ENCODE data around the gene OR8J1. TPM values are rescaled to one million over a fixed set of nuclear protein-coding genes. Genes with fewer than 3 reads are reported as not detected.

OR8J1 gene
- total and polyA plus RNA-seq, 9 of the 15 experiments (the other 6 are each of a cell fraction or from before 2014, with no cell fraction given) = not detected

DNA sequence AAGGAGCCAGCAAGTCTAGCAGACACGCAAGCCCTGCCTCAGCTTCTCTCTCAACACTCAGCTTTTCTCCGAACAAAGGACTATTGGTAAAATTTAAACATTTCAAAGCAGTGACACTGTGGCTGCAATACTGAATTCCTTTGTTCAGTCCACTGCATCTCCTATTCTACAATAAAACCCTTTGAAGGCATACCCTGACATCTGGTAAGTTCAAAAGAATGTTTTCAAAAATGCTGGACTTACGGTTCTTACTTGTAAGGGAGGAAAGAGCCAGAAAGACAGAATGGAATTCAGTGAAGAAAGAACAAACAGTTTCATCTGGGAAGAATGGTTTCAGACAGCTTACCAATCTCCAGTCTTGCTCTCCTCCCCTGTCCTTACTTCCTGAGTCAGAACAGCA is 20.9 kb upstream of the OR8J1 start:
- no peak overlapping the region for H3K27ac ChIP-seq (ENCODE audit: extremely low read depth, low read depth, low read length)
- no peaks in the 10 kb centered on the region for H3K79me2 ChIP-seq (ENCODE audit: control insufficient read depth, insufficient read depth, low read length)
- no peak overlapping the region for H3K4me3 ChIP-seq
- H3K4me2 ChIP-seq (ENCODE audit: insufficient read depth, low read length) = no peak overlapping the region
- TF ChIP-seq RBM39 (optimal IDR thresholded peaks at IDR 0.05; ENCODE audit: low read depth, low read length) = no peak
- TF ChIP-seq ZFP1 (CRISPR knock-in tag; IDR thresholded peaks at IDR 0.05) = no peak
- no peak for TF ChIP-seq RAD21 (CRISPR knock-in tag; conservative IDR thresholded peaks at IDR 0.05 in 1 of 2, IDR thresholded peaks at IDR 0.05 in 1 of 2)
- no peak for TF ChIP-seq ARNT (IDR thresholded peaks at IDR 0.05)
- TF ChIP-seq KLF10 (CRISPR knock-in tag; IDR thresholded peaks at IDR 0.05) = no peak
- intact Hi-C loops (cut with micrococcal nuclease) = no loop called here
- H3K27me3 ChIP-seq (ENCODE audit: control insufficient read depth in 2 of 2, insufficient read depth in 2 of 2, low read length in 2 of 2) = no peaks in the 10 kb centered on the region
- no peaks in the 10 kb centered on the region for H3K4me1 ChIP-seq (replicated peaks in 1 of 2; ENCODE audit: control insufficient read depth in 2 of 2, insufficient read depth in 2 of 2, low read length in 2 of 2)
- H2AFZ ChIP-seq (ENCODE audit: low read depth, low read length) = no peak overlapping the region
- ATAC-seq (no peak), FAIRE-seq (no peak), DNase-seq (ENCODE audit: extremely low read depth in 1 of 4, low spot score in 3 of 4) (no peak)
- no peaks in the 10 kb centered on the region for H3K9me3 ChIP-seq (replicated peaks; ENCODE audit: control insufficient read depth, insufficient read depth, low read depth, low read length)
- no peaks in the 10 kb centered on the region for H3K36me3 ChIP-seq (ENCODE audit: control insufficient read depth, insufficient read depth, low read length)
- no peaks in the 10 kb centered on the region for H4K20me1 ChIP-seq (replicated peaks; ENCODE audit: control insufficient read depth, insufficient read depth, low read length)
- BruUV-seq (replicated peaks) = no TSS peak
- no peak overlapping the region for H3K9ac ChIP-seq (ENCODE audit: insufficient read depth in 1 of 2, low read depth in 2 of 2, low read length in 2 of 2)
- ChIA-PET POLR2A (no interaction called here), CTCF (ENCODE audit: low intra/inter-chr PET ratio) (no interaction called here)
- 4% methylated on average over 3 of the region's 3 CpGs for WGBS (ENCODE audit: insufficient coverage, low coverage, missing lambda C conversion rate)
- in situ Hi-C loops (cut with MboI) = no loop called here
- H3K9me1 ChIP-seq (ENCODE audit: control insufficient read depth, insufficient read depth, low read length) = no peaks in the 10 kb centered on the region

DNA sequence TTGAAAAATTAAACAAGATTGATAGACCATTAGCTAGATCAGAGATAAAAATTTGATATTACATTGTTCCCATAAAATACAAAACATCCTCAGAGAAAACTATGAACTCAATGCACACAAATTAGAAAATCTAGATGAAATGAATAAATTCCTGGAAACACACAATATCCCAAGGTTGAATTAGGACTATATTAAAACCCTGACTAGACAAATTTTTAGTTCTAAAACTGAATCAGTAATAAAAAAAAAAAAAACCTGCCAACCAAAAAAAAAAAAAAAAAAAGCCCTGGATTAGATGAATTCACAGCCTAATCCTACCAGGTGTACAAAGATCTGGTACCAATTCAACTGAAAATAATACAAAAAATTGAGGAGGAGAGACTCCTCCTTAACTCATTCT is 13.8 kb upstream of the OR8J1 start:
- Histone ChIP-seq H3K27ac (ENCODE audit: extremely low read depth, low read depth, low read length) (no peak overlapping the region), H2AFZ (ENCODE audit: low read depth, low read length) (no peak overlapping the region), H4K20me1 (replicated peaks; ENCODE audit: control insufficient read depth, insufficient read depth, low read length) (no peaks in the 10 kb centered on the region), H3K9me1 (ENCODE audit: control insufficient read depth, insufficient read depth, low read length) (no peaks in the 10 kb centered on the region), H3K4me1 (replicated peaks in 1 of 2; ENCODE audit: control insufficient read depth in 2 of 2, insufficient read depth in 2 of 2, low read length in 2 of 2) (no peaks in the 10 kb centered on the region), H3K4me3 (no peak overlapping the region), H3K4me2 (ENCODE audit: insufficient read depth, low read length) (no peak overlapping the region), H3K27me3 (ENCODE audit: control insufficient read depth in 2 of 2, insufficient read depth in 2 of 2, low read length in 2 of 2) (no peaks in the 10 kb centered on the region), H3K9me3 (replicated peaks; ENCODE audit: control insufficient read depth, insufficient read depth, low read depth, low read length) (no peaks in the 10 kb centered on the region), H3K9ac (ENCODE audit: insufficient read depth in 1 of 2, low read depth in 2 of 2, low read length in 2 of 2) (no peak overlapping the region), H3K79me2 (ENCODE audit: control insufficient read depth, insufficient read depth, low read length) (no peaks in the 10 kb centered on the region), H3K36me3 (ENCODE audit: control insufficient read depth, insufficient read depth, low read length) (no peaks in the 10 kb centered on the region)
- in situ Hi-C loops (cut with MboI) = no loop called here
- DNase-seq (ENCODE audit: extremely low read depth in 1 of 4, low spot score in 3 of 4) = no peak
- FAIRE-seq = no peak
- no TSS peak for BruUV-seq (replicated peaks)
- POLR2A ChIA-PET = no interaction called here
- intact Hi-C loops (cut with micrococcal nuclease) = no loop called here
- no peak for ATAC-seq
- CTCF ChIA-PET (ENCODE audit: low intra/inter-chr PET ratio) = no interaction called here
- TF ChIP-seq HNRNPL (IDR thresholded peaks at IDR 0.05; ENCODE audit: low read depth, low read length) (no peak), MEIS2 (IDR thresholded peaks at IDR 0.05; ENCODE audit: partially characterized antibody) (no peak), HDAC1 (IDR thresholded peaks at IDR 0.05) (no peak), C11orf30 (IDR thresholded peaks at IDR 0.05; ENCODE audit: low read depth) (peak; percentile 19; the same call in 1 of the 2 replicates)
- TF ChIP-seq, protein P1, sequence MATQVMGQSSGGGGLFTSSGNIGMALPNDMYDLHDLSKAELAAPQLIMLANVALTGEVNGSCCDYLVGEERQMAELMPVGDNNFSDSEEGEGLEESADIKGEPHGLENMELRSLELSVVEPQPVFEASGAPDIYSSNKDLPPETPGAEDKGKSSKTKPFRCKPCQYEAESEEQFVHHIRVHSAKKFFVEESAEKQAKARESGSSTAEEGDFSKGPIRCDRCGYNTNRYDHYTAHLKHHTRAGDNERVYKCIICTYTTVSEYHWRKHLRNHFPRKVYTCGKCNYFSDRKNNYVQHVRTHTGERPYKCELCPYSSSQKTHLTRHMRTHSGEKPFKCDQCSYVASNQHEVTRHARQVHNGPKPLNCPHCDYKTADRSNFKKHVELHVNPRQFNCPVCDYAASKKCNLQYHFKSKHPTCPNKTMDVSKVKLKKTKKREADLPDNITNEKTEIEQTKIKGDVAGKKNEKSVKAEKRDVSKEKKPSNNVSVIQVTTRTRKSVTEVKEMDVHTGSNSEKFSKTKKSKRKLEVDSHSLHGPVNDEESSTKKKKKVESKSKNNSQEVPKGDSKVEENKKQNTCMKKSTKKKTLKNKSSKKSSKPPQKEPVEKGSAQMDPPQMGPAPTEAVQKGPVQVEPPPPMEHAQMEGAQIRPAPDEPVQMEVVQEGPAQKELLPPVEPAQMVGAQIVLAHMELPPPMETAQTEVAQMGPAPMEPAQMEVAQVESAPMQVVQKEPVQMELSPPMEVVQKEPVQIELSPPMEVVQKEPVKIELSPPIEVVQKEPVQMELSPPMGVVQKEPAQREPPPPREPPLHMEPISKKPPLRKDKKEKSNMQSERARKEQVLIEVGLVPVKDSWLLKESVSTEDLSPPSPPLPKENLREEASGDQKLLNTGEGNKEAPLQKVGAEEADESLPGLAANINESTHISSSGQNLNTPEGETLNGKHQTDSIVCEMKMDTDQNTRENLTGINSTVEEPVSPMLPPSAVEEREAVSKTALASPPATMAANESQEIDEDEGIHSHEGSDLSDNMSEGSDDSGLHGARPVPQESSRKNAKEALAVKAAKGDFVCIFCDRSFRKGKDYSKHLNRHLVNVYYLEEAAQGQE (IDR thresholded peaks at IDR 0.05; ENCODE audit: borderline replicate concordance) = no peak
- TF ChIP-seq, protein P1 (CRISPR knock-in tag; IDR thresholded peaks at IDR 0.05; ENCODE audit: low read depth) = no peak
